ENCODE results near the gene NUAK2.

NUAK2 gene

DNA sequence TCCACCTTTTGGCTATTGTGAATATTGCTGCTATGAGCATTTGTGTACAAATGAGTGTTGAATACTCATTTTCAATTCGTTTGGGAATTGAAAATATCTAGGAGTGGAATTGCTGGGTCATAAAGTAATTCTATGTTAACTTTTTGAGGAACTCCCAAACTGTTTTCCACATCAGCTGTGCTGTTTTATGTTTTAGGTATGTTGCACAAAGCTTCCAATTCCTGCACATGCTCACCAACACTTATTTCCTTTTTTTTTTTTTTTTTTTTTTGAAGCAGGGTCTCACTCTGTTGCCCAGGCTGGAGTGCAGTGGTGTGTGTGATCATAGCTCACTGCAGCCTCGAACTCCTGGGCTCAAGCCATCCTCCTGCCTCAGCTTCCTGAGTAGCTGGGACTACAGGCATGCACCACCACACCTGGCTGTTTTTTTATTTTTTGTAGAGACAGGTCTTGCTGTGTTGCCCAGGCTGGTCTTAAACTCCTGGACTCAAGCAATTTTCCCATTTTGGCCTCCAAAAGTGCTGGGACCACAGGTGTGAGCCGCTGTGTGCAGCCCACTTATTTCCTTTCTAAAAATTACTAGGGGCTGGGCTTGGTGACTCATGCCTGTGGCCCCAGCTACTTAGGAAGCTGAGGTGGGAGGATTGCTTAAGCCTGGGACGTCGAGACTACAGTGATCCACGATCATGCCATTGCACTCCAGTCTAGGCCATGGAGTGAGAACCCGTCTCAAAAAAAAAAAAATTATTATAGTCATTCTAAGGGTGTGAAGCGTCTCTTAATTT, 60.4 kb downstream of the NUAK2 start:
- TF ChIP-seq, protein P1, sequence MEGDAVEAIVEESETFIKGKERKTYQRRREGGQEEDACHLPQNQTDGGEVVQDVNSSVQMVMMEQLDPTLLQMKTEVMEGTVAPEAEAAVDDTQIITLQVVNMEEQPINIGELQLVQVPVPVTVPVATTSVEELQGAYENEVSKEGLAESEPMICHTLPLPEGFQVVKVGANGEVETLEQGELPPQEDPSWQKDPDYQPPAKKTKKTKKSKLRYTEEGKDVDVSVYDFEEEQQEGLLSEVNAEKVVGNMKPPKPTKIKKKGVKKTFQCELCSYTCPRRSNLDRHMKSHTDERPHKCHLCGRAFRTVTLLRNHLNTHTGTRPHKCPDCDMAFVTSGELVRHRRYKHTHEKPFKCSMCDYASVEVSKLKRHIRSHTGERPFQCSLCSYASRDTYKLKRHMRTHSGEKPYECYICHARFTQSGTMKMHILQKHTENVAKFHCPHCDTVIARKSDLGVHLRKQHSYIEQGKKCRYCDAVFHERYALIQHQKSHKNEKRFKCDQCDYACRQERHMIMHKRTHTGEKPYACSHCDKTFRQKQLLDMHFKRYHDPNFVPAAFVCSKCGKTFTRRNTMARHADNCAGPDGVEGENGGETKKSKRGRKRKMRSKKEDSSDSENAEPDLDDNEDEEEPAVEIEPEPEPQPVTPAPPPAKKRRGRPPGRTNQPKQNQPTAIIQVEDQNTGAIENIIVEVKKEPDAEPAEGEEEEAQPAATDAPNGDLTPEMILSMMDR (IDR thresholded peaks at IDR 0.05; ENCODE audit: insufficient read depth, low read length, poor library complexity, severe bottlenecking) = no peak
- DNase-seq (ENCODE audit: extremely low read depth, insufficient read length) = no peak
- H3K27me3 ChIP-seq (replicated peaks; ENCODE audit: control insufficient read depth, insufficient read depth, low read length) = no peaks in the 10 kb centered on the region; the same call in none of the 2 replicates
- no peaks in the 10 kb centered on the region for H3K36me3 ChIP-seq (ENCODE audit: control insufficient read depth, insufficient read depth, low read length)
- no peak overlapping the region for H3K4me3 ChIP-seq (replicated peaks; ENCODE audit: low read depth, low read length)

DNA sequence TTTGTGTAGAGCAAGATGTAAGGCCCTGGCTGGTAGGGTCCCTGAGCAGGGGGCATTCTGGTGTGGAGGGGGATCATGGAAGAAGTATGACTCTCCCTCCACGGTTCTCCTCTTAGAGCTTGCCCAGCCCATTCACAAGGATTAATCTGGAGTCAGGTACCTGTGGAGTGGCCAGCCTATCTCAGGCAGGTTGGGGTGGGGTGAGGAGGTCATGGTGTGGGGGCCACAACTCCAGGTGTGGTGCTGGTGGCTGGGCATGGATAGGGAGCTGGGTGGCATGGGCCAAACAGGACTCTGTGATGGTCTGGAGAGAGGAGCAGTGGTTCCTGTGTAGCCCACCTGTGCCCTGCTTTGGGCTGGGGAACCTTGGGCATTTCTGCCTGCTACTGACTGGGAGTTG, 61.5 kb downstream of the NUAK2 start:
- Histone ChIP-seq H3K4me3 (replicated peaks; ENCODE audit: low read depth, low read length) (no peak overlapping the region), H3K27me3 (replicated peaks; ENCODE audit: control insufficient read depth, insufficient read depth, low read length) (no peaks in the 10 kb centered on the region; the same call in none of the 2 replicates), H3K36me3 (ENCODE audit: control insufficient read depth, insufficient read depth, low read length) (no peaks in the 10 kb centered on the region)
- TF ChIP-seq, protein P1 (IDR thresholded peaks at IDR 0.05; ENCODE audit: insufficient read depth, low read length, poor library complexity, severe bottlenecking) = no peak
- no peak for DNase-seq (ENCODE audit: extremely low read depth, insufficient read length)

DNA sequence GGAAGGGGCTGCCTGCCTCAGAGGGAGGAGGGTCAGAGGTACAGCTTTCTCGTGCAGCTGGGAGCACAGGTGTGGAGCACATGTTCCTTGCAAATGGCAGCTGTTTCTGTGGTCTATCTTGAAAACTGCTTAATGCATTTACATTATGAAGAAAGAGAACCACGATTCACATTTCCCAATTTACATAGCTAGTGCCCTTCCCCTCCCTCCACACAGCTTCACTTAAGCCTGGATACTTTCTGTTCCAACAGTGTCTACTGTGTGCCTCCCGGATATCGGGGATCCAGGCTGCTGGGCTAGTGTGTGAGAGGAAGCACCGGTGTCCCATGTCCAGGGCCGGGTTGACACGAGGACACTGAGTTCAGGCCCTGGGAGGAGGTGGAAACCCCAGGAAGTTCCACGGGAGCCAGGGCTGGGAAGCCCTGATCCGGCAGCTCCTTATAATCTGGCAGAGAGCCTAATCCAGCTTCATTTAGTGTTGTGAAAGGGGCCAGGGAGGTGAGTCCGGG, 62.2 kb downstream of the NUAK2 start:
- no peaks in the 10 kb centered on the region for H3K36me3 ChIP-seq (ENCODE audit: control insufficient read depth, insufficient read depth, low read length)
- H3K4me3 ChIP-seq (replicated peaks; ENCODE audit: low read depth, low read length) = no peak overlapping the region
- TF ChIP-seq, protein P1 (IDR thresholded peaks at IDR 0.05; ENCODE audit: insufficient read depth, low read length, poor library complexity, severe bottlenecking) = no peak
- no peaks in the 10 kb centered on the region; the same call in none of the 2 replicates for H3K27me3 ChIP-seq (replicated peaks; ENCODE audit: control insufficient read depth, insufficient read depth, low read length)
- no peak for DNase-seq (ENCODE audit: extremely low read depth, insufficient read length)

DNA sequence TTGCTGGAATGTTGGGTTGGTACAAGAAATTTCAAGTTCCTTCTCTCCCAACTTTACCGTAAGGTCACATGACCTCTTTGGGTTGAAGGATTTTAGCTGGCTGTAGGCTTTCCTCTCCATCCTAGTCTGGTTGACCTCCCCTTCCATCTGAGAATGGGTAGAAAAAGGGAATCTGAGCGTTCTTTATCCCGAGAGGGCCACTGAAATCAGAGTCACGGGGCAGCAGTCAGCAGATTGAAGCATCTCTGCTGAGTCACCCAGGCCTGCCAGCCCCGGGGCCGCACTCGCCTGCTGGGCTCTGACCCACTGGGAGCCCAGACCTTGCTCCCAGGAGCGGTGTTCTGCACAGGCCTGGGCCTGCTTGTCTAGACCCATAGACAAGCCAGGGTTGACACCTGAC, 62.8 kb downstream of the NUAK2 start:
- H3K4me3 ChIP-seq (replicated peaks; ENCODE audit: low read depth, low read length) = no peak overlapping the region
- TF ChIP-seq, protein P1 (IDR thresholded peaks at IDR 0.05; ENCODE audit: insufficient read depth, low read length, poor library complexity, severe bottlenecking) = no peak
- no peak for DNase-seq (ENCODE audit: extremely low read depth, insufficient read length)
- H3K27me3 ChIP-seq (replicated peaks; ENCODE audit: control insufficient read depth, insufficient read depth, low read length) = no peaks in the 10 kb centered on the region; the same call in none of the 2 replicates
- H3K36me3 ChIP-seq (ENCODE audit: control insufficient read depth, insufficient read depth, low read length) = no peaks in the 10 kb centered on the region

- DNase-seq (ENCODE audit: extremely low read depth, insufficient read length) = no peak
- Histone ChIP-seq H3K27me3 (replicated peaks; ENCODE audit: control insufficient read depth, insufficient read depth, low read length) (no peaks in the 10 kb centered on the region; the same call in none of the 2 replicates), H3K4me3 (replicated peaks; ENCODE audit: low read depth, low read length) (no peak overlapping the region), H3K36me3 (ENCODE audit: control insufficient read depth, insufficient read depth, low read length) (no peaks in the 10 kb centered on the region)
- TF ChIP-seq, protein P1 (IDR thresholded peaks at IDR 0.05; ENCODE audit: insufficient read depth, low read length, poor library complexity, severe bottlenecking) = no peak
These were observed 63.3 kb downstream of the NUAK2 start for GRCh38 chr1:205258261-205258691.
